Measurements from ENCODE around the gene EVPL.
A peak's percentile ranks its signal among the peaks of the same experiment; 100 is the strongest.
"Not testable (repeated sequence)": the region's sequence is repeated elsewhere in the genome, so short reads cannot be mapped to it uniquely, and the experiment has no call there.

EVPL gene

DNA sequence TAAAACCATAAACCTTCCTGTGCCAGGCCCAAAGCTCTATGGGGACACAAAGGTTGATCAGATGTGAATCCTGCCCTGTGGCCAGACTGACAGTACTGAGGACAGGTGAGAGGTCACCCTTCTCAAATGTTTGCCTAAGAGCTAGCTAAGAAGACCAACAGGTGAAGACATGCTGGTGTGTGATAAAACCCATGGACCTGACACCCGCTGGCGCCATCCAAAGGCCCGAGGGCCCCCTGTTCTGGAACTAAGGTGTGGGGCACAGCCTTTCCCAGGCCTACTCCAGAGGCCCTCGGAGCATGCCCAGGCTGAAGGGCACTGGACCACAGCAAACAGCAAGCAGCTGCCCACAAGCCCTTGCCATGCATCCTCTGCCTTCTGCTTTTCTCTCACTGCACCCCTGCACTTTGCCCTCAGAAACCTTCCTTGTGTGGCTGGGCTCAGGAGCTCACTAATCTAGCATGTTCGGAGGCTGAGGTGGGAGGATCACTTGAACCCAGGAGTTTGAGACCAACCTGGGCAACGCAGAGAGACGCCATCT lies 31.7 kb downstream of the EVPL start:
- DNase-seq, result no peak

DNA sequence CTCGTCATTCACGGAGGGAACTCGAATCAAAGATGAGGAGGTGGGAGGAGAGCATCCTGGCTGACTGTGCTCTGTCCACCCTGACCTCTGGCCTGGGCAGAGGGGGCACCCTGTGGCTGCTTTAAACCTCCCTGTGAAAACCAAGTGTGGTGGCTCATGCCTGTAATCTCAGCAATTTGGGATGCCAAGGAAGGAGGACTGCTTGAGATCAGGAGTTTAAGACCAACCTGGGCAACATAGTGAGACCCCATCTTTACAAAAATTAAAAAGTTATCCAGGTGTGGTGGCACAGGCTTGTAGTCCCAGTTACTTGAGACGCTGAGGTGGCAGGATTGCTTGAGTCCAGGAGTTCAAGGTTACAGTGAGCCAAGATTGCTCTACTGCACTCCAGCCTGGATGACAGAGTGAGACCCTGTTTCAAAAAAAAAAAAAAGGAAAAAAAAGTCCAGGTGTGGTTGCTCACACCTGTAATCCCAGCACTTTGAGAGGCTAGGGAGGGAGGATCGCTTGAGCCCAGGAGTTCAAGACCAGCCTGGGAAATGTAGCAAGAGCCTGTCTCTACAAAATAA lies 32.2 kb downstream of the EVPL start:
- DNase-seq, result no peak

DNA sequence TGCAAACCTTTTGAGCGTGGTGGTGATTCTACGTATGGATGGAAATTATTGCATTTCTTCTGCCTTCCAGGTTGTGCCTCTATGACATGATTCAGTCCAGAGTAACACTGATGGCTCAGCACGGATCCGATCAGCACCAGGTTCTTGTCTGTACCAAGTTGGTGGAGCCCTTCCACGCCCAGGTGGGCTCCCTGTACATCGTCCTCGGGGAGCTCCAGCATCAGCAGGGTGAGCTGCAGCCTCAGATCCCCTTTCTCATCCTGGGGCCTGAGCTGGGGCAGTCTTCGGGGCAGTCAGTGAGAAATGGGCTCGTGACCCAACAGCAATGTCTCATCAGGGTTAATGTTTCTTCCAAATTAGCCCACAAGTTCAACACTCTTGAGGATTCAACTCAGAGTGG lies 35.7 kb downstream of the EVPL start:
- DNase-seq, result no peak

DNA sequence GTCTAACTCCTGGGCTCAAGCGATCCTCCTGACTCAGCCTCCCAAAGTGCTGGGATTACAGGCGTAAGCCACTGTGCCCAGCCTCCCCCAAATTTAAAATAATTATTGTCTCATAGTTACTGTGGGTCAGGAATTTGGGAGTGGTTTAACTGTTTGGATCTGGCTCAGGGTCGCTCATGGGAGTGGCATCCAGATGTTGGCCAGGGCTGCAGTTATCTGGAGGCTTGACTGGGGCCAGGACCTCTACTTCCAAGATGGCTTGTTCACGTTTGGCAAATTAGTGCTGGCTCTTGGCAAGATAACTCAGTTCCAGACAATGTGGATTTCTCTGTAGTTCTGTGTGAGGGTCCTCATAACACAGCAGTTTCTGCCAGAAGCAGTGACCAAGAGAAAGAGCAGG lies 40.1 kb downstream of the EVPL start:
- DNase-seq, result no peak

DNA sequence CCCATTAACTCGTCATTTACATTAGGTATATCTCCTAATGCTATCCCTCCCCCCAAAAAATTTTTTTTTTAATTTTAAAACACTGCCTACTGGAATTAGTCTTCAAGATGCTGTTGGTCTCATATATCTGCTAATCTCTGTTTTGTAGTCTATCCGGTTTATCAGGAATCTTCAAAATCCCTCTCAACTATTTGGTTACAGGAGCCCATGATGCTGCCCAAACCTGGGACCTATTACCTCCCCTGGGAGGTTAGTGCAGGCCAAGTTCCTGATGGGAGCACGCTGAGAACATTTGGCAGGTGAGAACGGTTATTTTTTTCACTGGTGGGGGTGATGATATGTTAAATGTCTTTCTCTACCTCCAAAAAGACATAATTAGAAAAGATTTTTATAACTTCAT lies 41.1 kb downstream of the EVPL start:
- no peak for DNase-seq

DNA sequence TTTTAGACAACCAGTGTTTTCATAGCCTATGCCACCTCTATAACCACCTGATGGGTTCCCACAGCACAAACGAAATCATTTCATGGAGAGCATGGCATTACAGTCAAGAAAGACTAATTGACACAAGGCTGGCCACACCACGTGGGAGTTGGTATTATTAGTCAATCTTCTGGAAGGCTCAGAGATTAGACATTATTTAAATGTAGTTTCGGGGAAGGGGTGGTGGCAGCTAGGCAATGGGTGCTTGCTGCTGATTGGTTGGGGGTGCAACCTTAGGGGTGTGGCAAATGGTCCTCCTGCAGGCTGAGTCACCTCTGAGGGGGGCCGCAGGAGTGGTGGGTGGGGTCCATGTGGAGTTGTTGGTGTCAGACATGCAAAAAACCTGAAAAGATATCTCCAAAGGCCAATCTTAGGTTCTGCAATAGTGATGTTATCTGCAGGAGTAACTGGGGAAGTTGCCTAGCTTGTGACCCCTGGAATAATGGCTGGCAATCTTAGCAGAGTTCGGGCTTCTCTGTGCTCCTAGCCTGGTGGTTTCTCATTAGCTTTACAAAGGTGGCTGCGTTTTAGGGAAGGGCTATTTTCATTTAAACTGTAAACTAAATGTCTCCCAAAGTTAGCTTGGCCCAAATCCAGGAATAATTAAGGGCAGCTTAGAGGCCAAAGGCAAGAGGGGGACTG lies 43.5 kb downstream of the EVPL start:
- DNase-seq, result peak; percentile 58

DNA sequence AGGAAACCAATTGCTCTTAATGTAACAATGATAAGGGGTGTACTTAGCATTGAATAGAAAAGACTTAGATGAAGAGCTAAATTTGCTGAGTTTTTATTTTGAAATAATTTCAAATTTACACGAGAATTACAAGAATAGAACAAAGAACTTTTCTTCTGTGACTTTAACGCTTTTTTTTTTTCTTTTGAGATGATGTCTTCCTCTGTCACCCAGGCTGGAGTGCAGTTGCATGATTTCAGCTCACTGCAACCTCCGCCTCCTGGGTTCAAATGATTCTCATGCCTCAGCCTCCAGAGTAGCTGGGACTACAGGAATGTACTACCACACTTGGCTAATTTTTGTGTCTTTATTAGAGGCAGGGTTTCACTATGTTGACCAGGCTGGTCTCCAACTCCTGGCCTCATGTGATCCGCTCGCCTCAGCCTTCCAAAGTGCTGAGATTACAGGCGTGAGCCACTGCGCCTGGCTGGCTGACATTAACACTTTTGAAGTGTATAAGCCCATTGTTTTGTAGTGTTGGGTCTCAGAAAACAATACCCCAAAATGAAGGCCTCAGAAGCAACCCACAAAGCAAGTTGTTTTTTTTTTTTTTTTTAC lies 46.0 kb downstream of the EVPL start:
- DNase-seq, result no peak

DNA sequence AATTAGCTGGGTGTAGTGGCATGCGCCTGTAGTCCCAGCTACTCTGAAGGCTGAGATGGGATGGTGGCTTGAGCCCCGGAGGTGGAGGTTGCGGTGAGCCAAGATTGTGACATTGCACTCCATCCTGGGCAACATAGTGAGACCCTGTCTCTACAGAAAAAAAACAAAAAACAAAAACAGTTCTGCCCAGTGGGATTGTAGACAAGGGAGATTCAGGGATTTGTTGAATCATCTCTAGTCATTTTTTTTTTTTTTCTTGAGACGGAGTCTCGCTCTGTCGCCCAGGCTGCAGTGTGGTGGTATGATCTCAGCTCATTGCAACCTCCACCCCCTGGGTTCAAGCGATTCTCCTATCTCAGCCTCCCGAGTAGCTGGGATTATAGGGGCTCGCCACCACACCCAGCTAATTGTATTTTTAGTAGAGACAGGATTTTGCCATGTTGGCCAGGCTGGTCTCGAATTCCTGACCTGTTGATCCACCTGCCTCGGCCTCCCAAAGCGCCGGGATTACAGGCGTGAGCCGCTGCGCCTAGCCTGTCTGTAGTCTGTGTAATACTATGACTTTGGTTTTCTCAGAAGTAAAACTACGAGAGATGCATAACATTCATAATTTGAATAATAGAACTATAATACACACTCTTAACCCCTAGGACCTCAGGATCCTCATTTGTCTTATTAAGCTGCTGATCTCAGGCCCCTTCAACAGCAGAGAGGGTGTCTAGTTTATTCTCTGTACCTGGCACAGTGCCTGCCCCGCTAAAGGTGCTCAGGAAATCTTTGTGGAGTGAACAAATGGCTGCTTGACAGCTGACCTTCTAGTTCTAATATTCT lies 46.7 kb downstream of the EVPL start:
- no peak for DNase-seq

DNA sequence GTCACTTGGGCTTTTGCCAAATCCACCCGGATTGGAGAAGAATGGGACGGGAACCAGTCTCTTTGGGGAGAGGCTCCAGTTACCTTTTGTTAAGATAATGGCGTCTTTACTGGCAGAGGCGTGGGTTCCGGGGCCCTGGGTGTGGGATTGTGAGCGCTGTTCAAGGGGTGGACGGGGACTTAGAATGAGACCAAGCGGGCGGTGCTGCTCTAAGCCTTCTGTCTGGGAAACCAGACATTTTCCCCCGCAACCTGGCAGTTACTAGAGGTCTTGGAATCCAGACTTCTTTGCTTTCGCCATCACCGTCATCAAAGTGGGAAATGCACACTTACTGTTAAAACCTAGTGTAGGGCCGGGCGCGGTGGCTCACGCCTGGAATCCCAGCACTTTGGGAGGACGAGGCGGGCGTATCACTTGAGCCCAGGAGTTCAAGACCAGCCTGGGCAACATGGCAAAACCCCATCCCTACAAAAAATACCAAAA lies 47.4 kb downstream of the EVPL start:
- DNase-seq, result no peak

DNA sequence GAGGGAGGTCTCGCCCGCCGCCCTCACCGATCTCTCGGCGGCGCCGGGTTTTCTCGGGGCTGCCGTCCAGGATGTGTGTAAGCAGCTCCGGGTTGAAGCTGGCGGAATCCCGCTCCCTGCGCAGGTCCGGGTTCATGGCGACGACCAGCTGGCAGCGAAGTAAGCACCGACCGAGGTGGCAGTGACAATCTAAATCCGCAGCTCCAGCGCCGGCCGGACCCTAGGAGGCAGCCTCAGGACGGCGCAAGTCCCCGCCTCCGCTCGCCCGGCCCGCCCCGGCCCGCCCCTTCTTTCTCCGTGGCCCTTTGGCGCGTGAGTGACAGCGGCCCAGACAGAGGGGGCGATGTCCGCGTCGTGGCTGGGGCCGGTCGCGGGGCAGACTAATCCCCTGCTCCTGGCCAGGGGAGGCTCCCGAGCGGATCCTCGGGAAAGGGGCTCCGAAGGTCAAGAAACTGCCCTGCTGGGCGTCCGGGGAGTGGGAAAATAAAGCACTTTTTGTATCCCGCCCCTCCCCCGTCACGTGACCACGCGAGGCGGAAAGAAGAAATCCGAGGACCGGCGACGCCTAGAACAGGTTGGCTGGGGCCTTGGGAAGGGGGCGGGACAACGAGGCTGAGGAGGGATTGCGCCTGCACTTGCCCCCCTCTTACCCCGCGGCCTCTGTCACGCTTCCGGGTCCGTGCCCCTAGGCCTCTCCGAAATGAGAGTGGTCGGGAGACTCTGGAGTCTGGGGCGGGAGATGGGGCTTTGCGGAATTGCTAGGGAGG lies 48.0 kb downstream of the EVPL start, which contains the start of the genes ACOX1 and TEN1:
Gene ACOX1, minus strand, starts transcription at position 229 of the 767 bp plus-strand sequence. Its CDS starts 93 bp downstream, at position 136.
Gene TEN1, plus strand, starts transcription at position 303 of the 767 bp plus-strand sequence. CDS start 6,953 bp downstream, outside the sequence.
- peak; percentile 98 for DNase-seq

DNA sequence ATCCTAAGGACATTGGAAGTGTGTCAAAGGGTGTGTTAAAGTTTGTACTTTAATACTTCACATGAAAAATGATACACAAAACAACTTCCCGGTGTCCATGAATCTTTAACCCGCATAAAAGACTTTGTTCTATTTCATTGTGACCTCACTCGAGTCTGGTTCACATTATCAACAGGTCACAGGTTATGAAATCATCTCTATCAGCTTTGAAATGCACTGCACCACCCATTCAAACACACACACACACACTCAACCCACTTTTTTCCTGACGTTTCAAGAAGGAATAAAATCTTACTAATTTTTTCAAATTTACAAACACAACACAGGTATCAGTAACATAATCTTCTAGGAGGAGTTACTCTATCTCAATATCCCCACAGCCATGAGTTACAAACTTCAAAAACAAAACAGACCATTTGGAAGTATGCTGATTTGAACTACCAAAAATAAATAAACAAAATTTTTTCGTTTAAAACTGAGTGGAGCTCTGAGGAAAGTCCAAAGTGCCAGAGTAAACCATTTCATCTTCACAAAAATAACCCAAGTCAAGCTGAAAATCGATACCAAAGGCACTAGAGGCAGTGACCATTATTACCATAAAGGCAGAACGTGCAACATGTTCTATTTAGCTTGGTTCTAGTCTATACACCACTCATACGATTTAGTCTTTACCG lies 50.8 kb downstream of the EVPL start:
- no peak for DNase-seq

DNA sequence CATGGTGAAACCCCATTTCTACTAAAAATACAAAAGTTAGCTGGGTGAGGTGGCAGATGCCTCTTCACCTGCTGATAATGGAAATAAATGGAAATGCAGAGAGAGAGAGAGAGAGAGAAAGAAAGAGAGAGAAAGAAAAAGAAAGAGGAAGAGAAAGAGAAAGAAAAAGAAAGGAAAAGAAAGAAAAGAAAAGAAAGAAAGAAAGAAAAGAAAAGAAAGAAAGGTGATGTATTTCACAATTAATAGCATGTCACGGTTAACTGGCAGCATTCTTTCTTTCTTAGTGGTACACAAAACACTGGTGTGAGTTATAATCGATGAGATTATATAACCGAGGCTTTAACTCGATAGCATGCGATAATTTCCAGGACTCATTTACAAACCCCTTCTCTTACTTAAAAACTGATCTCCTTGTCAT lies 51.3 kb downstream of the EVPL start:
- DNase-seq, result no peak

DNA sequence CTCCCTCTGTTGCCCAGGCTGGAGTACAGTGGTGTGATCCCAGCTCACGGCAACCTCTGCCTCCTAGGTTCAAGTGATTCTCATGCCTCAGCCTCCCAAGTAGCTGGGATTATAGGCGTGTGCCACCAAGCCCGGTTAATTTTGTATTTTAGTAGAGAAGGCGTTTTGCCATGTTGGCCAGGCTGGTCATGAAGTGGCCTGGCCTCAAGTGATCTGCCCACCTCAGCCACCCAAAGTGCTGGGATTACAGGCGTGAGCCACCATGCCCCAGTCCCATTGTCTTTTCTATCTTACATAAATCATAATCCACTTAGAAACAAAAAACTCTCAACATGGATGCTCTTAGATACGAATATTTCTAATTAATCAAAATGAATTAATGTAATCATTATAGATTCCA lies 51.9 kb downstream of the EVPL start:
- not testable (repeated sequence) for DNase-seq

DNA sequence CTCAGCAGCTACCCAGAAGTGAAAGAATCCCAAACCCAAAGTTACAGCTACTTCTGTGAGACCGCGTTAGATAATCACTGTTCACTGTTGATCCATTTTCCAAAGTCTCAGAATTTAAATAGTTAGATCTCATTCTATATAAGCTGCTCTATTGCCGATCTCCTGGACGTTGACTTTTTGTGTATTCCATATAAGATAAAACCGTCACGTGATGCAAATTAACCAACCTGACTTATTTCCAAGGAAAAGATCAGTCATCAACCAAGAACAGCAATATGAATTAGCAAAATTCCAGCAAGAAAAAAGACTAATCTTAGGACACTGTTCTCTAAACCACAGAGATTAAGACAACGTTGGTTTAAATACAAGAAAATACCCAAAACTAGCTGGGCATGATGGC lies 56.5 kb downstream of the EVPL start:
- no peak for DNase-seq

DNA sequence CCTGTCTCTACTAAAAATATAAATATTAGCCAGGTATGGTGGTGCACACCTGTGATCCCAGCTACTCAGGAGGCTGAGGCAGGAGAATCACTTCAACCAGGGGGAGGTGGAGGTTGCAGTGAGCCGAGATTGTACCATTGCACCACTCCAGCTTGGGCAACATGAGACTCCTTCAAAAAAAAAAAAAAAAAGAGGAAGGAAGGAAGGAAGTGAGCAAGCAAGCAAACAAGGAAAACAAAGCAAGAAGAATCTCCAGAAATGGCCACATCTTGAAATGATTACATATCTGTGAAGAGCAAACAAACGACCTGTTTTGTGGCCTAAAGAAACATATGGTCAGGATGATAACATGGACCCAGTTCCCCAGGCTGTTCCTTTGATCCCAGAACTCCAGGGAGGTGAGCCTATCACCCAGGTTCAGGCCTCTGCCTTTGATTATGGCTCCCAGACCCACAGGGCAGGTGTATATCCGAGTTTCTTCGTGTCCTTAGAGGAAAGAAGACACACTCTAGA lies 57.0 kb downstream of the EVPL start:
- peak; percentile 47 for DNase-seq

DNA sequence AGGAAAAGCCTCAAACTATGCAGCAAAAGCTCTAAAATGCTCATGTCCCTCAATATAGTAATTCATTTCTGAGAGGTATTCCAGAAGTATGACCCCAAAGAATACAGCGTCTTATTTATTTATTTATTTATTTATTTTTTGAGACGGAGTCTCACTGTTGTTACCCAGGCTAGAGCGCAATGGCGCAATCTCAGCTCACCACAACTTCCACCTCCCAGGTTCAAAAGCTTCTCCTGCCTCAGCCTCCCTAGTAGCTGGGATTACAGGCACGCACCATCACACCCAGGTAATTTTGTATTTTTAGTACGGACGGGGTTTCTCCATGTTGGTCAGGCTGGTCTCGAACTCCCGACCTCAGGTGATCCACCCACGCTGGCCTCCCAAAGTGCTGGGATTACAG lies 58.1 kb downstream of the EVPL start:
- DNase-seq, result not testable (repeated sequence)

DNA sequence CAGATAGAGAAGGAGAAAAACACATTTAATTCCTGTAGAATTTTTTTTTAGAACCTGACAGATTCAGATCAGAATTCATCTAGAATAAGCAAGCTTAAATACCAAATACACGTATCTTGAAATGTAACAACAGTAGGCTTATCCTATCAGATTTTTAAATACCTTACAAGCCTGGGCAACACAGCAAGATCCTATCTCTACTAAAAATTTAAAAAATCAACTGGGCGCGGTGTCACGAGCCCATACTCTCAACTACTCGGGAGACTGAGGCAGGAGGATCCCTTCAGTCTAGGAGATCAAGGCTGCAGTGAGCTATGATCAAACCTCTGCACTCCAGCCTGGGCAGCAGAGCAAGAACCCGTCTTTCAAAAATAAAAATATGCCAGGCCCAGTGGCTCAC lies 61.6 kb downstream of the EVPL start:
- DNase-seq, result no peak

DNA sequence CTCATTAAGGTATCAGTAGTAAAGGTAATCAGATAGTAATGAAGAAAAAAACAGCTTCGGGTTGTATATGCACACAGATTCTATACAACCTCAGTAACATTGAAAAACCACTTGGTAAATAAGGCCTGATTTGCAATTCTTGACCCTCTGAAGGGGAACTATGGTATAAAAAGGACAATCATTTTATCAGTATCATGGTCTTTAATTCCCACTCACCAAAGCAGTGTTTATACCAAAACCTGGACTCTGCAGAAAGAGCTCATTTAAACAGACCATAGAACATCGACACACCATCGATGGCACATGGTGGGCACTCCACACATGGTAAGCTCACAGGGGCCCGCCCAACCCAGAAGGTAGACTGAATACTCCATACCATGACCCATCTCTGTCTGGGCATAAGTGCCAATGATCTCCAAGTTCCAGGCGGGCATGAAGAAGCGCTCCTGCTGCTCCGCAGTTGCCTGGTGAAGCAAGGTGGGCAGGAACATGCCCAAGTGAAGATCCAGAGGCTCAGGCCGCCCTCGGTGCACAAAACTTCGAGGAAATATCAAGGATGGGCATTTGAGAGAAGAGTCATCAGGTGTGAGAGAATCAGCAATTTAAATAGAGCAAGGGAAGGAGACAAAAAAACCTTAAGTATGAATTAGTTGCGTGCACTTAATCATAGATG lies 67.1 kb downstream of the EVPL start:
- DNase-seq, result no peak

DNA sequence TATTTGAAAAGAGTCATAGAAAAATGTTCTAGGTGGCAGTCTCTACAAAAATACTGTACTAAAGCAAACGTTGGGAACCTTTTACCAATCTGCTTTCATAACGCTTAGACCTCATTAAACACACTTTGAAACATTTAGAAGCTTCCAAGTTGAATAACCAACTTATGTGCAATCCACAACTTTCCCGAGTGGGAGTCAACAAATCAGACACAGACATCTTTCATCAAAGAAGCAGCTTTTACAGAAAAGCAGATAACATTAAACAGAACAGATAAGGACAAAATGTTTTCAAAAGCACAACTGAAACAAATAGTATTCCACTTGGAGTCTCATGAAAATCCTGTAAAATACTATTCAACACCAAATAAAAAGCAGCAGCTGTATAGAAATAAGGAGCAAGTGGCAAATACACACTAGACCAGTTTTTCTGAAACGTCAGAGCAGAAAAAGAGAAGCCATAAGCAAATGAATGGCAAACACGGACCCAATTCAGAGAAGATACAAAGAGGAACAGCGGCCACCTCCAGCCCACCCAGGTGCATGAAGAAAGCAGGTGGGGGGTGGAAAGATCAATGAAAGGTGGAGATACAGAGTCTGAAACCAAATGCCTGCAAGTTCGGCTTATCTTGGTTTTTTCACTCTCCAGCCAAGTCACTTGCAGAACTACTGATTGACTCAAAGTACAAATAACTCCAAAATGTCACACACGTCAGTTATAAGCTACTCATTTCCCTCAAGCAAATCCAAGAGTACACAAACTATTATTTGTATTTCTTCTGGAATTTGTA lies 67.9 kb downstream of the EVPL start:
- DNase-seq, result no peak

Measured in suppressor macrophage treated with lipopolysaccharide for 4 hours (primary cell).